Measurements from ENCODE around the gene CCDC30.
"Not testable (repeated sequence)": the region's sequence is repeated elsewhere in the genome, so short reads cannot be mapped to it uniquely, and the experiment has no call there.

CCDC30 gene

DNA sequence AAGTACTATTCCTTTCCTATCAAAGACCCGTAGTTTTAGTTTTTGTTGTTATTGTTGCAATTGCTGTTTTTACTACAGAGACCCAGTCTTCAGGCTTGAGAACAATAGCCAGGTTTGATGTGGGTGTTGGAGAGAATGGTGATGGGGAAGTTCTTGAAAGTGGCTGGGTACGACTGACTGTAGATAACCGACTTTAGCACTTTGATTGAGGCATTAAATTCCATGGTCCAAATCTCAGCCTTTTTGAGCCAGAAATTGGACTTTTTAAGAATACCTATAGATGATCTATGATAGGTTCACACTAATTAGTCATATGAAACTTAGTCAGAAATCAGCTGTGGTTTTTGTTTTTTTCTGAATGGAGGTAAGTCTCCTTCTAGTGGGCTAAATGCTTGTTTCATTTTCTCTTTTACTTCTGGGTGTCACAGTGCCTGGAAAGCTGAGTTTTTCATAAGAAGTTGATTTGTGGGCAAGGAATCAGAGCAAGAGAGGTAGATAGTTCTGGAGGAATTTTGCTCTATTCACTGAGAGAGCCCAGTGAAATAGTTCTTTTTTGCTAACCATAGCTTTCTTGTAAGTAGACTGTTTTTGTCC lies 197.9 kb downstream of the CCDC30 start:
- DNase-seq, result no peak

- DNase-seq, result no peak
These were observed 206.8 kb downstream of the CCDC30 start for GRCh38 chr1:42669936-42670335.

- no peak for DNase-seq
These were observed 207.3 kb downstream of the CCDC30 start for GRCh38 chr1:42670425-42670824.

- no peak for DNase-seq
These were observed 211.1 kb downstream of the CCDC30 start for GRCh38 chr1:42674214-42674613.

GRCh38 chr1:42674682-42675081 lies 211.6 kb downstream of the CCDC30 start:
- DNase-seq, result no peak

DNA sequence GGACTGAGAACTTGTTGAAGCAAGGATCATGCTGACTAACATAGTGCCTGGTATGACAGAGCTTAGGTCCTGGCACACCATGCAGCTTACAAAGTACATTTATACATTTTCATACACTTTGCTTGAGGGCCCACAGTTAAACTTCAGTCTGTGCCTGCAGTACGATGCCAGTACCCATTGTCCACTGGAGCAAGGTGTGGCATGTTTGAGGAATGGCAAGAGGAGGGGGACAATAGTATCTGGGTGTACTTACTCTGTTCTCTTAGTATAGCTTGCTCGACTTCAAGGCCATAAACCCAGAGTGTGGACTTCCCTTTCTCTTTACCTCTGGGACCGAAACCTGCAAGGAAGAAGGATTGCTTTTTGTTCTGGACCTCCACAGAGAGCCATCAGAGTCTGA lies 212.4 kb downstream of the CCDC30 start:
- DNase-seq, result no peak

- DNase-seq, result no peak
These were observed 213.5 kb downstream of the CCDC30 start for GRCh38 chr1:42676534-42677087.

DNA sequence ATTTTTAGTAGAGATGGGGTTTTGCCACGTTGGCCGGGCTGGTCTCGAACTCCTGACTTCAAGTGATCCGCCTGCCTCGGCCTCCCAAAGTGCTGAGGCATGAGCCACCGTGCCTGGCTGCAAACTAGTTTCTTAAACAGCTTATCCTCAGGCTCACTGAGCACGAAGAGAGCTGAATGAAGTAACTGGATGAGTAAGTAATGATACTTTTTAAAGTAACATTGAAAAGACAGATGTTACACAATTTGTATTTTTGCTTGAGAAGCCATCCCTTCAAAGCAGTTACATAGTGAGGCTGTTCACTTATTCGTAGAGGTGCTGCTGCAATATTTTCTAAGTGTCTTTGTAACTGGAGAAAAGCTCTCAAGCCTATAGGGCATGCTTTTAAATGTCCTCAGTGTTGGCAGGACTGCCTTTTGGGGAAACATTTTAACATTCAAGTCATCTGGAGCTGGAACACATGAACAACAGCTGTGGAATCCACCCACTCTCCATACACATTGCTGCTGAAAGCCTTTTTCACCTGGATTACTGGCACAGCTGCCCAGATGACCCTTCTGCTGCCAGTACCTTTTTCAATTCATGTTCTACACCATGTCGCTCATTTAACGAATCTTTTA lies 216.4 kb downstream of the CCDC30 start:
- no peak for DNase-seq

GRCh38 chr1:42680055-42680454 lies 217.0 kb downstream of the CCDC30 start:
- no peak for DNase-seq

GRCh38 chr1:42680921-42681683 lies 218.0 kb downstream of the CCDC30 start:
- DNase-seq, result no peak

GRCh38 chr1:42681741-42682483 lies 218.8 kb downstream of the CCDC30 start, which contains the start of gene YBX1:
TSS of gene YBX1 (plus strand) at chr1:42682418. CDS start at chr1:42682566, 148 bp downstream.
- DNase-seq, result peak; percentile 100

DNA sequence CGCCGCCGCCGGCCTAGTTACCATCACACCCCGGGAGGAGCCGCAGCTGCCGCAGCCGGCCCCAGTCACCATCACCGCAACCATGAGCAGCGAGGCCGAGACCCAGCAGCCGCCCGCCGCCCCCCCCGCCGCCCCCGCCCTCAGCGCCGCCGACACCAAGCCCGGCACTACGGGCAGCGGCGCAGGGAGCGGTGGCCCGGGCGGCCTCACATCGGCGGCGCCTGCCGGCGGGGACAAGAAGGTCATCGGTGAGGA lies 219.3 kb downstream of the CCDC30 start:
- DNase-seq, result not testable (repeated sequence)

GRCh38 chr1:42682739-42683531 lies 219.8 kb downstream of the CCDC30 start:
- no peak for DNase-seq

- DNase-seq, result no peak
These were observed 221.1 kb downstream of the CCDC30 start for GRCh38 chr1:42684139-42684538.

- no peak for DNase-seq
These were observed 223.3 kb downstream of the CCDC30 start for GRCh38 chr1:42686418-42686817.

DNA sequence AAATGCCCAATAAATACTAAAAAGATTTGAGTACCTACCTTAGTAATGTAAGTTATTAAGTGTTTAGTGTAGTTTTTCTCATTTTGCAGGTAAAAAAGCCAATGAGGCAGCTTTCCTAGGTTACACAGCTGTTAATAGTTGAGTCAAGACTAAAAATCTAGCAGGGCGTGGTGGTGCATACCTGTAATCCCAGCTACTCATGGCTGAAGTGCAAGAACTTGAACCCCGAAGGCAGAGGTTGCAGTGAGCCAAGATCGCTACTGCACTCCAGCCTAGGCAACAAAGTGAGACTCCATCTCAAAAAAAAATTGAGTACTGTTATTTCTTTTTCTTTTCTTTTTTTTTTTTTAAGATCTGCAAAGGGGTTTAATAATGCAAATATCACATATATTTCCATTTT lies 226.8 kb downstream of the CCDC30 start:
- no peak for DNase-seq

GRCh38 chr1:42690477-42691156 lies 227.5 kb downstream of the CCDC30 start:
- DNase-seq, result no peak

GRCh38 chr1:42691157-42691498 lies 228.0 kb downstream of the CCDC30 start:
- DNase-seq, result no peak

- DNase-seq, result no peak
These were observed 229.4 kb downstream of the CCDC30 start for GRCh38 chr1:42692461-42692860.

DNA sequence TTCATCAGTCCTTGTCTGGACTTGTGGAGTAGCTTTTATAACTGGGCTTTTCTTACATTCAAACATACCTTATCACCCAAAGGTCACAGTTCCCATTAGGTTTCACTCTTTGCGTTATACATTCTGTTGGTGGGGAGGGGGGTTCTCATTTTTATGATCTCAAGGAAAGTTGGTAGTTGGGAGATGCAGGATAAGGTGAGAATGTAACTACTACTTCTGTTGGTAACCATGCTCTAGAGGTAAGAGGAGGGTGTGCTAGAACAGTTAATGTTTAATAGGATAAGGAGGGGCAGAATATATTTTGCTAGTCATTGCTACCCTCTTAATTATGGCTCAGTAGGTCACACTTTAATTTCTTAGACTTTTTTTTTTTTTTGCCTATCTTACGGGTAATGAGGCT lies 229.8 kb downstream of the CCDC30 start:
- no peak for DNase-seq

DNA sequence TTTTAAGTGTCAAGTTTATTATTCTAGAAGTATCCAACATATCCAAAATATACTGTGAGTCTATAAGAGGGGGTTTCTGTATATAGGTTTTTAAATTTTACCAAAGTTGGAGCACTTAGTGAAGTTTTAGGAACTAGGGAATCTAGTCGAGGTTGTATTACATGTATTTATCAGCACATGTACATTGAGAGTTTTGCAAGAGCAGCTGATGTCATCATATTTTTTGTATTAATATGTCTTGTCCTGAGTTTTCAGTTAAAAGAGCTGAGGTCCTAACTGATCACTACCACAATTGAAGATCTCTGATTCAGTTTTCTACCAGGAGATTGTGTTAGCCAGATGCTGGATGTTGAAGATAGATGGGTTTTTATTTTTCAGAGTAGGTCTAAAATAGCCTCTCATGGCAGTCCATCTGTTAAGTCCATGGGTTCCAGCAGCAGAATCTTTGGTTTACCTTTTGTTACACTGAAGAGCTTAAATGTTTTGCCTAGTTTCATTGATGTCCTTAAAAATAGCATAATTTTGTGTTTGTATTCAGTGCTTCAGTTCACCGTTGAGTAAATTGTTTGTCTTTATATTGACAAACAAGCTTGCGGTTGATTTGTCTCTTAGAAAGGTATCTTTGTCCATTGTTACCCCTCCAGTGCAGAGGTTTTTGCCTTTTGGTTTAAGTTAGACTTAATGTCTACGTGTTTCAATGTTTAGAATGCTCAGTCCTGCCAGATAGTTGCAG lies 235.2 kb downstream of the CCDC30 start:
- no peak for DNase-seq
